Vagina (tissue), 2 donors: ENCODE measurements around the gene CPSF4L.

Source experiments
- POLR2A ChIP-seq, 2 donors: fragments of 450-650 bp; IDR thresholded peaks; one replicate each; pipeline ENCODE4 v1.6.1; 2017; ENCODE audit warnings: antibody characterized with exemption in 2 of 2, mild to moderate bottlenecking in 2 of 2, moderate library complexity in 2 of 2
- TF ChIP-seq, protein P1 (sequence below), 3 experiments: fragments of 450-650 bp in 2 of 3; fragments of 200-600 bp in 1 of 3; sonication (generic) in 1 of 3; IDR thresholded peaks; one replicate each; pipeline ENCODE4 v1.5.1; 2017 to 2019; ENCODE audit warnings: antibody characterized with exemption in 3 of 3, mild to moderate bottlenecking in 2 of 3, moderate library complexity in 2 of 3

DNA sequence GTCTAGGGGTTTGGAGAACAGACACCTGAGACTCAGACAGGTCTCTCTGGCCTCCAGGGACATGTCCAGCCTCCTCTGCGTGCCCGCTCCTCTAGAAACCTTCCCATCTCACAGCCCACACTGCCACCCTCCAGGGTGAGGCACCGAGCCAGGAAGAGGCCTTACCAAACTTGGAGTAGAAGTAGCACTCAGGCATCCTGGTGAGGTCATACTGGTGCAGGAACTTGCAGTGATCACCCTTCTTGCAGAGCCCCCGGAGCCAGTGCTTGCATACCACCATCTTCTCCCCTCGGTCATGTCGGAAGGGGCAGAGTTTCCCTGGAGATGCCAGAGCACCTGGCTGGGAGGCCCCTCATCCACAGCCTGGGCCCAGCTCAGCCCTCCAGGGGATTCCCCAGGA is 4.2 kb downstream of the CPSF4L start:
- TF ChIP-seq, protein P1, sequence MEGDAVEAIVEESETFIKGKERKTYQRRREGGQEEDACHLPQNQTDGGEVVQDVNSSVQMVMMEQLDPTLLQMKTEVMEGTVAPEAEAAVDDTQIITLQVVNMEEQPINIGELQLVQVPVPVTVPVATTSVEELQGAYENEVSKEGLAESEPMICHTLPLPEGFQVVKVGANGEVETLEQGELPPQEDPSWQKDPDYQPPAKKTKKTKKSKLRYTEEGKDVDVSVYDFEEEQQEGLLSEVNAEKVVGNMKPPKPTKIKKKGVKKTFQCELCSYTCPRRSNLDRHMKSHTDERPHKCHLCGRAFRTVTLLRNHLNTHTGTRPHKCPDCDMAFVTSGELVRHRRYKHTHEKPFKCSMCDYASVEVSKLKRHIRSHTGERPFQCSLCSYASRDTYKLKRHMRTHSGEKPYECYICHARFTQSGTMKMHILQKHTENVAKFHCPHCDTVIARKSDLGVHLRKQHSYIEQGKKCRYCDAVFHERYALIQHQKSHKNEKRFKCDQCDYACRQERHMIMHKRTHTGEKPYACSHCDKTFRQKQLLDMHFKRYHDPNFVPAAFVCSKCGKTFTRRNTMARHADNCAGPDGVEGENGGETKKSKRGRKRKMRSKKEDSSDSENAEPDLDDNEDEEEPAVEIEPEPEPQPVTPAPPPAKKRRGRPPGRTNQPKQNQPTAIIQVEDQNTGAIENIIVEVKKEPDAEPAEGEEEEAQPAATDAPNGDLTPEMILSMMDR (IDR thresholded peaks at IDR 0.05): no peak
- TF ChIP-seq POLR2A (IDR thresholded peaks at IDR 0.05): no peak
